Caco-2 (cell line): ENCODE data around the gene TEAD1. TPM values are rescaled to one million over a fixed set of nuclear protein-coding genes. Genes with fewer than 3 reads are reported as not detected.
A peak's percentile ranks its signal among the peaks of the same experiment; 100 is the strongest.

ENCODE experiments used
- BruUV-seq: library from RNA; stranded (reverse); fragments of 400-500 nt; replicated peaks from 2 replicates; lab custom pipeline; 2021; lab: Mats Ljungman, UMichigan
- CTCF ChIA-PET: fragments of 300-600 bp; sonication (Branson Sonifier 250); formaldehyde crosslinking; loops from one replicate; lab custom pipeline; 2022; ENCODE audit warnings: antibody characterized with exemption; lab: Charles Lee
- POLR2A ChIA-PET: fragments of 300-600 bp; sonication (Branson Sonifier 250); formaldehyde crosslinking; loops from one replicate; lab custom pipeline; 2022; ENCODE audit warnings: antibody characterized with exemption; lab: Charles Lee
- DNase-seq, 2 experiments: peaks; one replicate each; pipeline versions ENCODE4 v3.0.0 to v3.0.0-alpha.2; 2020 to 2022
- H3K27me3 ChIP-seq: replicated peaks from 2 replicates; pipeline ENCODE4 v1.6.0; 2011; ENCODE audit warnings: low read length; ENCODE audit not compliant: control insufficient read depth, insufficient read depth
- H3K36me3 ChIP-seq: 2 replicates; pipeline ENCODE4 v1.5.1; 2011; ENCODE audit warnings: low read length; ENCODE audit not compliant: control insufficient read depth, insufficient read depth
- H3K4me1 ChIP-seq: fragments of 250-450 bp; sonication (Bioruptor Pico); 2 replicates; pipeline ENCODE4 v1.5.1; 2020; ENCODE audit warnings: mild to moderate bottlenecking
- H3K4me3 ChIP-seq: 2 replicates; pipeline ENCODE4 v1.5.1; 2011; ENCODE audit warnings: low read depth, mild to moderate bottlenecking, control low read depth, low read length
- H3K9me3 ChIP-seq: fragments of 250-450 bp; sonication (Bioruptor Pico); 2 replicates; pipeline ENCODE4 v1.5.1; 2020; ENCODE audit warnings: mild to moderate bottlenecking, moderate library complexity
- H3K27ac Mint-ChIP-seq: one replicate; pipeline ENCODE4 v1.8.0; 2022; ENCODE audit warnings: mixed read lengths; ENCODE audit not compliant: unreplicated experiment
- H3K27me3 Mint-ChIP-seq: one replicate; pipeline ENCODE4 v1.8.0; 2022; ENCODE audit warnings: mixed read lengths; ENCODE audit not compliant: insufficient read depth, unreplicated experiment
- H3K36me3 Mint-ChIP-seq: one replicate; pipeline ENCODE4 v1.8.0; 2022; ENCODE audit warnings: mild to moderate bottlenecking, mixed read lengths; ENCODE audit not compliant: insufficient read depth, unreplicated experiment
- H3K4me1 Mint-ChIP-seq: one replicate; pipeline ENCODE4 v1.8.0; 2022; ENCODE audit warnings: low read depth, mixed read lengths; ENCODE audit not compliant: unreplicated experiment
- H3K4me3 Mint-ChIP-seq: one replicate; pipeline ENCODE4 v1.8.0; 2022; ENCODE audit warnings: mild to moderate bottlenecking, moderate library complexity, mixed read lengths; ENCODE audit not compliant: unreplicated experiment
- H3K9me3 Mint-ChIP-seq: one replicate; pipeline ENCODE4 v1.8.0; 2022; ENCODE audit warnings: mixed read lengths; ENCODE audit not compliant: unreplicated experiment
- CTCF ChIP-seq, 2 experiments: fragments of 200-600 bp in 1 of 2; IDR thresholded peaks; 1 replicate in 1 of 2; 2 replicates in 1 of 2; pipeline versions ENCODE4 v1.5.1 to v1.8.0; 2011 to 2022; ENCODE audit warnings: antibody characterized with exemption in 1 of 2, control low read depth in 1 of 2, inconsistent platforms in 1 of 2, low read depth in 1 of 2, low read length in 1 of 2, mild to moderate bottlenecking in 1 of 2, moderate library complexity in 1 of 2; ENCODE audit not compliant: insufficient read depth in 1 of 2, severe bottlenecking in 1 of 2, unreplicated experiment in 1 of 2
- intact Hi-C: fragments of 100-400 bp; cut with micrococcal nuclease; formaldehyde crosslinking; loops from one replicate; pipeline ENCODE4 v1.10.0; 2022; ENCODE audit not compliant: unreplicated experiment
- total RNA-seq: library from RNA; stranded (reverse); gene quantifications from 2 replicates; pipeline ENCODE4 v1.2.3, GENCODE V29; 2022

Gene TEAD1
- total RNA-seq, 1 experiment from 2014 or later = 144 TPM

GRCh38 chr11:12724301-12725054 is 50.3 kb downstream of the TEAD1 start:
- Histone ChIP-seq H3K4me3 (no peak overlapping the region), H3K9me3 (no peaks in the 10 kb centered on the region), H3K27me3 (no peaks in the 10 kb centered on the region), H3K4me1 (peaks cover 76% of the 10 kb centered on the region), H3K36me3 (no peaks in the 10 kb centered on the region)
- peaks cover 82% of the 10 kb centered on the region for H3K4me1 Mint-ChIP-seq
- BruUV-seq = TSS peak; percentile 40
- peaks cover 44% of the 10 kb centered on the region for H3K36me3 Mint-ChIP-seq
- TF ChIP-seq CTCF (IDR thresholded peaks at IDR 0.05; ENCODE audit: insufficient read depth in 1 of 2, low read depth in 1 of 2, low read length in 1 of 2, severe bottlenecking in 1 of 2, unreplicated experiment in 1 of 2) = no peak
- H3K27ac Mint-ChIP-seq = peak overlapping the region; percentile 96
- H3K9me3 Mint-ChIP-seq = no peaks in the 10 kb centered on the region
- intact Hi-C loops = loop anchor here (5.0 kb wide), 2 partner anchors 38 to 123 kb away; no protein-coding TSS in a partner anchor
- CTCF ChIA-PET = interaction anchor here (0.8 kb wide), 1 partner anchor 164 kb away, joined by 4 read pairs; no protein-coding TSS in a partner anchor
- H3K27me3 Mint-ChIP-seq = no peaks in the 10 kb centered on the region
- H3K4me3 Mint-ChIP-seq = peak overlapping the region; percentile 78
- DNase-seq = peak; percentile 36 to 61
- POLR2A ChIA-PET = no interaction called here

- DNase-seq = no peak
- H3K4me3 Mint-ChIP-seq = peak overlapping the region; percentile 31
- H3K4me1 Mint-ChIP-seq = peaks cover 85% of the 10 kb centered on the region
- Histone ChIP-seq H3K27me3 (no peaks in the 10 kb centered on the region), H3K4me1 (peaks cover 73% of the 10 kb centered on the region), H3K36me3 (no peaks in the 10 kb centered on the region), H3K4me3 (no peak overlapping the region), H3K9me3 (no peaks in the 10 kb centered on the region)
- no peak for TF ChIP-seq CTCF (IDR thresholded peaks at IDR 0.05; ENCODE audit: insufficient read depth in 1 of 2, low read depth in 1 of 2, low read length in 1 of 2, severe bottlenecking in 1 of 2, unreplicated experiment in 1 of 2)
- no TSS peak for BruUV-seq
- peak overlapping the region; percentile 96 for H3K27ac Mint-ChIP-seq
- H3K36me3 Mint-ChIP-seq = peaks cover 40% of the 10 kb centered on the region
- intact Hi-C loops = no loop called here
- ChIA-PET CTCF (no interaction called here), POLR2A (no interaction called here)
- no peaks in the 10 kb centered on the region for H3K9me3 Mint-ChIP-seq
- no peaks in the 10 kb centered on the region for H3K27me3 Mint-ChIP-seq
Observed at GRCh38 chr11:12725055-12725862, 51.0 kb downstream of the TEAD1 start.

- Mint-ChIP-seq H3K4me3 (peak overlapping the region; percentile 31), H3K4me1 (peaks cover 77% of the 10 kb centered on the region), H3K36me3 (peaks cover 40% of the 10 kb centered on the region), H3K27ac (peak overlapping the region; percentile 89), H3K9me3 (no peaks in the 10 kb centered on the region), H3K27me3 (no peaks in the 10 kb centered on the region)
- Histone ChIP-seq H3K36me3 (no peaks in the 10 kb centered on the region), H3K9me3 (no peaks in the 10 kb centered on the region), H3K4me3 (no peak overlapping the region), H3K27me3 (no peaks in the 10 kb centered on the region), H3K4me1 (peaks cover 64% of the 10 kb centered on the region)
- no peak for DNase-seq
- intact Hi-C loops = no loop called here
- no peak for TF ChIP-seq CTCF (IDR thresholded peaks at IDR 0.05; ENCODE audit: insufficient read depth in 1 of 2, low read depth in 1 of 2, low read length in 1 of 2, severe bottlenecking in 1 of 2, unreplicated experiment in 1 of 2)
- ChIA-PET CTCF (no interaction called here), POLR2A (no interaction called here)
- no TSS peak for BruUV-seq
Observed at GRCh38 chr11:12725863-12726682, 51.9 kb downstream of the TEAD1 start.
